GM21825 (cell line): Measurements from ENCODE around the gene SCUBE2.

Experiments
- ATAC-seq: cut with Tn5 transposase; IDR thresholded peaks from one replicate; pipeline ENCODE4 v1.9.1; 2021; ENCODE audit warnings: mild to moderate bottlenecking, moderate library complexity; ENCODE audit not compliant: unreplicated experiment

Gene SCUBE2

DNA sequence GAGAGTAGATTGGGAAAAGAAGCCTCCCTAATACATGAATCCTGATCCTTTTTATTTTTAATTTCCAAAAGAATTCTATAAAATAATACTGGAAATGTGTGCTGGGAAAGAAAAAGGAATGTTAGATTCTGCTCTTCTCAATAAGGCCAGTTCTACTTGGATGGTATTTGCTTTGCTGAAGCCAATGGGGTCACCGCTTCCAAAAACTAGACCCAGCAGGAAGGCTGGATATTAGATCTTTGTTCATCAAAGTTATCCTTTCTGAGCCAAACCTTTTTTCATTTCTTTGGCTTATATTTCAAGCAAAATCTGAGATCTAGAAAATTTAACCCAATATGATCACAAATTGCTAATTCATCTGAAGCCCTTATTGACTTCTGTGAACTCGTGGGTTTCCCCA is 41.4 kb downstream of the SCUBE2 start:
- ATAC-seq = no peak

DNA sequence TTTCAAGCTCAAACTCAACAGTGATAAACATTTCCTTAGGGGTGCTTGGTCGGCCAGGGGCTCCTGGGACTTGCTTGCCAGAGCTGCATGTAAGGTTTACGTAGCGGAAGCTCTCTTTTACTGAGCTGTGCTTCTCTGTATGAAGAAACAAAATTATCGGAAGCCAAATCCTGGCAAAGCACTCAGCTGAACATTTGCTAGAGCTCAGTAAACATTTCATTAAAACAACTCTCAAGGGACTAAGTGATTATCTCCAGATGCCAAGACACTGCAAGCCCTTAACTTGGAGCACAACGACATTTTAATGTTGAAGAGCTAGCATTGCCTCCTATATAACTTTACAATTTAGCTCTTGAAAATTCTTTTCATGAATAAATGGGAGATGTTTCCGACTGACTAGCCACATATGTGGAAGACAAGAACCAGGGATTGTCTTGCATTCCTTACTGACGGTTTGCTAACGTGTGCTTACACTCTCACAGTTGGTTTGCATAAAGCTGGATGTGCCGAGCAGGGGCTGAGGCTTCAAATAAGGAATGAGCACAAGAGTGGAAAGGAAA is 43.4 kb downstream of the SCUBE2 start:
- no peak for ATAC-seq

DNA sequence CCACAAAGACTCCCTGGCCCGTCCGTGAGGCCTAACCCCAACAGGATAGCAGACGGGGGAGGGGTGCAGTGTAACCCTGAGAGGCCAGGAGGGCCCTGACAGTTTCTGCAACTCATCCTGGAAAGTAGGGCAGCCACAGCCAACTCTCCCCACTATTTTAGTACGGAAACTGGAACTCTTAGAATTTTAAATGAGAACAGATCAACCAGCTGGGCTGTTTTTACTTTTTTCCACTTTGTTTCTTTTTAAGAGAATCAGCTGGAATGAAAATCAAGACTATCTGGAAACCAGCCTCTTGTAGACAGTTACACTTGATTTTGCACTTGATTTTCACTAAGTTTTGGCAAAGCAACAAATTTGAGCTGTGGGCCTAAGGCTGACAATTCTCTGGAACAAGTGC is 44.9 kb downstream of the SCUBE2 start:
- ATAC-seq = no peak

DNA sequence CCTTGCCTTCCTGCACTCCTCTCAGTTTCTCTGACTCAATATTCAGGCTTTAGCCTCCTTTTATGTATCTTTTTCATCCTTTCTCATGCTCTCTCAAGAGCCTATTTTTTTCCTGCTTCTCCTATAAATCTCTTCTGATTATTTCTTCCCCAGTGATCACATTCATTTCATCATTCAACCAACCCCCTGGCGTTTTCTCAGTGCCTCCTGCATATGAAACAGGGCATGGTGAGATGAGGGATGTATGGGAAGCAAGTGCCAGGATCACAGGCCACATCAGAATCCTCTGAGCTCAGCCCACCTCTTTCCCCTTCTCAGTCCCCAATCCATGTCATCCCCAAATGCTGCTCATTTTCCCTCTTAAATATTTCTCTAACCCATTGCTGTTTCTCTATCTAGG is 48.9 kb downstream of the SCUBE2 start:
- ATAC-seq = no peak

DNA sequence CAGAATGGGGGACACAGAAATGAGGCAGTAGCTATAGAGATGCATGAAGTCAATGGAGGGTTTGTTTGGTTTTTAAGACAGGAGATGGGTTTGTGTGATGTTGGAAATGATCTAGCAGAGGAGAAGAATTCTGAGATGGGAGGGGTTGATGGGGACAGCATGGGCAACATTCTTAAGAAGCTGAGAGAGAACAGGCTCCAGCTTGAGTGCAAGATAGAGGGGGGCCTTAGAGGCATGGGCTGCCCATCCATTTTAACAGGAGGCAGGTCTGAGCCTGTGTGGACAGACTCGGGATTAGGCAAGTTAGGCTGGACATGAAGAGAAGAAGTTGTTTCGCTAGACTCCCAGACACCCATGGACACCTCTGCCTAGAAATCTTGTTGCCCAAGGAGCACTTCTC is 49.7 kb downstream of the SCUBE2 start:
- ATAC-seq = no peak

DNA sequence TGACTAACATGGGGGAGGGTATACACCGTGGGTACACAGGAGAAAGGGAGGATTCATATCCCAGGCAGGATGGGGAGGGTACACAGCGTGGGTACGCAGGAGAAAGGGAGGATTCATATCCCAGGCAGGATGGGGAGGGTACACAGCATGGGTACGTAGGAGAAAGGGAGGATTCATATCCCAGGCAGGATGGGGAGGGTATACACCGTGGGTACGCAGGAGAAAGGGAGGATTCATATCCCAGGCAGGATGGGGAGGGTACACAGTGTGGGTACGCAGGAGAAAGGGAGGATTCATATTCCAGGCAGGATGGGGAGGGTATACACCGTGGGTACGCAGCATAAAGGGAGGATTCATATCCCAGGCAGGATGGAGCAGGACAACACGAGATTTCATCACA is 51.0 kb downstream of the SCUBE2 start:
- no peak for ATAC-seq

DNA sequence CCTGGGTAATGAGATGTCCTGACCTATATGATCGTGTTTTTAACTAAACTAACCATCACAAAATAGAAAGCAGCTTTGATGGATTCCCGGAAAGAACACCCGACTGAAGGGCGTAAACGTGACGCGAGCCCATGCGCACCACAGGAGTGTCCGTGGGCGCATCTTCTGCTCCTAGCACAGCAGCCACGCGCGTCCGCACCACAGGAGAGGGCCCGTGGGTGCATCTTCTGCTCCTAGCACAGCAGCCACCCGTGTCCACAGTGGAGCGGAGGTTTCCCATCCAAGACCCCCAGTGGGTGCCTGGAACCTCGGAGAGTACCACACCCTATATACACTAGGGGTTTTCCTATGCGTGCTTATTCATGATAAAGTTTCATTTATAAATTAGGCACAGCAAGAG is 51.5 kb downstream of the SCUBE2 start:
- no peak for ATAC-seq

DNA sequence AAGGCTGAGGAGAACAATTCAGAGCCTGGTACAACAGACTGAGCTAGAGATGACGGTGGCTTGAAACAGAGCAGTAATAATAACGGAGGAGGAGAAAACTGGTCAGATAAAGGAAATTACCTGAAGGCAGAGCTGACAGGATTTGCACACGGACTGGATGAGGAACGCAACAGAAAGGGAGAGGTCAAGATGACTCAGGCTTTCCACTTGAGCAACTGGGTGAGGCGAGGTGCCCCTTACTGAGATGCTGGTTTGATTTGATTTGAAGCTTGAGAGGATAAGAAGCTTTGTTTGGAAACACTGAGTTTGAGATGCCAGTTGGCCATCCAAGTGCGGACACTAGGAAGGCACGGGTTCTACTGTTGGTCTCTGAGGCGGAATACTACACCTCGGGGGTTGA is 52.2 kb downstream of the SCUBE2 start:
- no peak for ATAC-seq

DNA sequence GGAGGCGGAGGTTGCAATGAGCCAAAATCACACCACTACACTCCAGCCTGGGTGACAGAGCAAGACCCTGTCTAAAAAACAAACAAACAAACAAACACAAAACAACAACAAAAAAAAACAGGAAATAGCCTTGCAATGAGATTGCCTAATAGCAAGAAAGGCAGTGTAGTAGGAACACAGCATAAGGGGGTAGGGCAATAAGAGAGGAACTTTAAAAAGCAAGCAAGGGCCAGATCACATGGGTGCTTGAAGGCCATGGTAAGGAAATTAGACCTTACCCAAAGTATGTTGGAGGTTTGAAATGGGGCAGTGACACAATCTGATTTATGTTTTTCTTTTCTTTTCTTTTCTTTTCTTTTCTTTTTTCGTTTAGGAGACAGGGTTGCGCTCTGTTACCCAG is 52.9 kb downstream of the SCUBE2 start:
- no peak for ATAC-seq

DNA sequence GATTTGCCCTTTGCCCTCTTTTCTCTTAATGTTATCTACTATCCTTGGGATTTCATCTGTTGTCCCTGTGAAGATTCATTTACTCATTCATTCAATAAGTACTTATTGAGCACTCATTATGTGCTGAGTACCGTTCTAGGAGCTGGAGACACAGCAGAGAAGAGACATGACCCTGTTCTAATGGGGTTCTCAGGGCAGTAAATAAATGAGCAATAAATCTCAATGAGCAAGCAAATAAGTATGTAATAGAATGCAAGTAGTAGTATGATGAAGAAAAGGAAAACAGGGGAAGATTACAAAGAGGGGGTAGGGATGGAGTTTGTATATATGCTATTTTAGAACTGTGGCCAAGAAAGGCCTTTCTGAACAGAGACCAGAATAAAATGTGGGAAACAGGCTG is 53.4 kb downstream of the SCUBE2 start:
- ATAC-seq = no peak

DNA sequence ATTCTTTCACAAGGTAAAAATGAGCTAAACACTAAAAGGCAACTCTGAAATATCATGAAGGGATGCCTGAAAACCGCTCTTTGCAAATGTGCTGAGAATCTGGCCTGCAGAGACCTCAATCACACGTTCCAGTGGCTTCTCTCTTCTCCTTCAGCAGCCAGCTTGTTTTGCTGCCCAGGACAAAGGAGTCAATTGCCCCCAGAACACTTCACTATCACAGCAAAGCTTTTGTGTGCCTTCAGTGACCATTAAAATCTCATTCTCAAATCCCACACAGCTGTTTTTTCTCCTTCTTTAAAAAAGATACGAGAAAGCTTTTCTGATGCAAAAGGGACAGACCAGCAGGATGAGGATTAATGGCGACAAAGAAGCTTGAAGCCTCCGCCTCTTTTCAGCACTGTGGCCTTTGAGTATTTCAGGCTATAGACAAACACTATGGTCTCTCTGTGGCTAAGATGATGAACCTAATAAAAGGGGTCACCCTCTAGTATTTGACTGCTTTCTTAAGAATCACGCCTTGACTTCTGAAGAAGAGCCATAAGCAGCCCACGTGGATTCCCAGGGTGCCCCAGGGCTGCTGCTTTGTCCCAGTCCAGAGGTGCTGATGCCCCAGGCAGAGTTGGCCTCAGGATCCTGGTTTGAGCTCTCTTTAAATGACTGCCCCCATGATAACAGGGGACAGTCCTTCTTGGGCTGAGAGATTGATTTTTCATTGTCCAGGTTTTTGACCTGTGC is 54.2 kb downstream of the SCUBE2 start:
- no peak for ATAC-seq

DNA sequence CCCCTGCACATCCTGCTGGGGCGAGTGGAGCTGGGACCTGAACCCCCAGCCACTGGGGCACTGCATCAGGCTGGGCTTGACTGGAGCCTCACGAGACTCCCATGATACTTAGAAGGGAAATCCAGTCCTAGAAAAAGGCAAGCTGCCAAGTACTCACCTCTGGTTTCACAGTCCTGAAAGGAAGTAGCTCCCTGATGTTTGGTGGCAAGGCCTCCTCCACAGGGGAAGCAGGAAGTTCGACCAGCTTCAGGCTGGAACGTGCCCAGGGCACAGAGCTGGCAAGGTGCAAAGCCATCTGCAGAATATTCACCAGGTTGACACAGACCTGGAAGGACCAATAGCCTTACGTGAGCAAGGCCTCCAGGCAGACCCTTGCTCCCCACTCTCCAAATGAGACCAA is 60.8 kb downstream of the SCUBE2 start:
- ATAC-seq = no peak

DNA sequence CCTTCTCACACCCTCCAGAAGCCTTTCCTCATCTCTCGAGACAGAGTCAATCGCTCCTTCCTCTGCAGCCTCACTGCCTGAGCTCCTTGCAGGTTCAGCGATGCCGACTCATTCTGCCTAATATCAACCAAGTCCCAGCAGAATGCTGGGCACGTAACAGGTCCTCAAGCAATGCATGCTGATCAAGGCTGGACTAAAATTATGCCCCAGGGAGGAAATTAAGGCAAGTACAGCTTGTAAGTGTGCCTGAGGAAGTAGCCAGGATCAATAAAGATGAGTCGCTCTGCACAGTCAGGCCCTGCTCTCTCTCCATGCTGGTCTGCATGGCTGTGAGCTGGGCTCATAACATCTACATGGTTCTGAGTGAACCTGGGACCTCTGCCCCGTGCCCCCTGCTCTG is 62.0 kb downstream of the SCUBE2 start:
- no peak for ATAC-seq

DNA sequence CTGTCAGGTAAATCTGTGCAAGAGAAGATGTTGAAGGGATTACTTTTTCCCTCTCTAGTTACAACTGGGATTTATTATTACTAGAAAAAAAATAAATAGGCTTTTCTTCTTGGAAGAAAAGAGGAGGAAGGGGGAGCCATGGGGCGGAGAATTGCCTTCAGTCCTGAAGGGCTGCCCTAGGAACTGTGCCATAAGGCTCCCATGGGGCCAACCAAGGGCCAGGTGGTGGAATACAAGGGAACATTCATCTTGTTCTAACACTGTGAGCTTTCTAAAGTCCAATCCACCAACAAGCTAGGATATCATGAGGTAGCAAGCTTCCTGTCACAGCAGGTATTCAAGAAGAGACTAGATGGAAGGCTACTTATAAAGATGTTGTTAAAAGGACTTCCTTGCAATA is 62.8 kb downstream of the SCUBE2 start:
- no peak for ATAC-seq

DNA sequence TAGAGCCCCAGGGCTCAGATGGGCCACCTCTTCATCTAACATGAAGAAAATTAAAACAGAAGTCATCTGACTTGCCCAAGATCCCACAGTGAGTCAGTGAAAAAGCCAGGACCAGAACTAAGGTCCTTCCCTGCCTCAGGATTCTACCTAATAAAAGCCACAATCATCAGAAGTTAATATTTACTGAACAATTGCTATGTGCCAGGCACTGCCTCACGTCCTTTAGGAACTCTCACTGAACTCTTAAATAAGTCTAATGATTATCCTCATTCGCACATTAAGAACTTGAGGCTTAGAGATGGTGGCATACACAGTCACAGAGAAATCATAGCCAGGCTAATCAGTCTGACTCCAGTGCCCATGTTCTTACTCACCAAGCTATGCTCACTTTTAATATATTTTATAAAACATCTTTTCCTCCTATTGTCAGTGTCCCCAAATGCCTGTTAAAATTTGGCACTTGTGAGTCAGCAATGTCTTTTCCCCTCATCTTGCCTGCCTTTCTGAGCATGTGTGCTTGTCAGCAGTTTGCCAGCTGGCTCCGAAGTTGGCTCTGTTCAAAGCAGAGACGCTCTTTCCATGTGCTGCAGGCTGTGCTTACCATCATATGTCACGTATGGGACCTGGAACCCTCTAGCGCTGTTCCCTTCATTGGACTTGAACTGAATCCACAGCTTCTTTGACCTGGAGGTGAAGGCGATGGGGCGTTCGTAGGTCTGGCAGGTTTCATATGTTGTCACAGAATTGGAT is 66.1 kb downstream of the SCUBE2 start:
- ATAC-seq = no peak

DNA sequence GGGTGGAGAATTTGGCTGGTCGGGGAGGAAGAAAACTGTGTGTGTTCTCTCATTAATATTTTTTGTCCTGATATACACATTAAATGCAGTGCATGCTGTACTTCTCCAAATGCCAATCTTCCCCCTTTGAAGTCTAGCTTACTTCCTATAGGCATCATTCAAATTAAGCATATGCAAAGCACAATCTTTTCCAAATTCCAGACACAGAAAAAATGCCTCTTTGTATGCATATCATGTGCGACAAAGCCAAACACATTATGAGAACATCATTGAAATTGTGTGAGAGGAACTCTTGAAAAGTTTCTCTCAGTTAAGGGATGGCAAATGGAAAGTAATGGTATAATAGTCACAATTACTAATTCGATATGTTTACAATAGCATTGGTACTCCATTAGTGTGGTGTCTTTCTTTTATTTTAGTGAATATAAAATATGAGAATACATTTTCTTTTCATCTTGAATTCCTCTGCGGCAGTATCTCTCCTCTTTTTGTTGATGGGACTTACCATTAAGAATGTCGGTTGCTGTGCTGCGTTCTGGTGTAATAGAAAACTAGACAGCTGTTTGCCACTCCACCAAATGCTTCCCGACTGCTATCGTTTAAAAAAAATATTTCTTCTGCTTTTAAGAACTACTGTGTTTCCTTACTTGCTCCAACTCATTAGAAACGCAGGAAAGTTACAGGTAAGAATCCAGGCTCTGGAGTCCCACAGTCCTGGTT is 68.3 kb downstream of the SCUBE2 start:
- ATAC-seq = no peak

DNA sequence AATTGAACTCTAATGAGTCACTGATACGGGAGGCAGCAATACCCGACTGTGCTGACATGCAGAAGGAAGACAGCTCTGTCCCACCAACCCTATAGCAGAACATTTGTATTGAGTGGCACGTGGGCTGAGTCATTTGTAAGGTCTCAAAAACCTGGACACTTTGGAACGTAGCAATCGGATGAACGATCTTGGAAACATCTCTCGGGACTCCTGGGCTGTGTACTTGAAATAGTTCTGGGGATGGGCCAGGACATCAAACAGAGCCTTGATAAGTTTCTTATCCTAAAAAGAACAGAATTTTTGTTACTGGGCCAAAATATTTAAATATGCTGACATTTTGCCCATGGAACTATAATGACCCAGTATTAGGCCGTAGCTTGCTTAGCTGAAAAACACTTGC is 70.5 kb downstream of the SCUBE2 start:
- no peak for ATAC-seq

DNA sequence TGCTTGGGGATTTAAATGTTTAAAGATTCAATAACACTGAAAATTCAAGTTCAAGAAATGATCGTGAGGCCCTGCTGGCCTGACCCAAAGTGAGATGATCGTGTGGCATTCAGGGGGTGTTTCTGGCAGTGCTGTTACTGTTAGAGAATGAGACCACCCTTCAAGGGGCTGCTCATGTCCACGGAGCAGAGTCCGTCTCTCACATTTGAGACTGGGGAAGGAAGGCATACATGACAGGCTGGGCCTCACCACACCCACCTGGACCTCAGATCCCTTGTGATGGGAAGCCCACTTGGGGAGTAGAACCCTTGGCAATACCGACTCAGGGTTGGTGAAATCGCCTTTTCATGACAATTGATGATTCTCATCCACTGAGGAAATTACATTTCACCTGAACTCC is 71.5 kb downstream of the SCUBE2 start:
- ATAC-seq = no peak

DNA sequence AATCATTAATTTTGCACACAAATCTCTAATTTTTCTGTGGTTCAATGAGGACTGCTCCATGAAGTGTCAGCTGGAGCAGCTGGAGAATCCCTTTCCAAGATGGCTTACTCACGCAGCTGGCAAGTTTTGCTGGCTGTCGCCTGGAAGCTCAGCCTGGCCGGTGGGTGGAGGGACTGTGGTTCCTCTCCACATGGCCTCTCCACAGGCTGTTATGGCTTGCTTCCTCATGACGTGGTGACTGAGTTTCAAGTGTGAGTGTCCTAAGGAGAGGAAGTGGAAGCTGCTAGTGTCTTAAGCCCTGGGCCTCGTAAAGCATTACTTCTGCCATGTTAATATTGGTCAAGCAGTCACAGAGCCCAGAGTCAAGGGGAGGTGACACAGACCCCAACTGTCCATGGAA is 73.6 kb downstream of the SCUBE2 start:
- no peak for ATAC-seq

DNA sequence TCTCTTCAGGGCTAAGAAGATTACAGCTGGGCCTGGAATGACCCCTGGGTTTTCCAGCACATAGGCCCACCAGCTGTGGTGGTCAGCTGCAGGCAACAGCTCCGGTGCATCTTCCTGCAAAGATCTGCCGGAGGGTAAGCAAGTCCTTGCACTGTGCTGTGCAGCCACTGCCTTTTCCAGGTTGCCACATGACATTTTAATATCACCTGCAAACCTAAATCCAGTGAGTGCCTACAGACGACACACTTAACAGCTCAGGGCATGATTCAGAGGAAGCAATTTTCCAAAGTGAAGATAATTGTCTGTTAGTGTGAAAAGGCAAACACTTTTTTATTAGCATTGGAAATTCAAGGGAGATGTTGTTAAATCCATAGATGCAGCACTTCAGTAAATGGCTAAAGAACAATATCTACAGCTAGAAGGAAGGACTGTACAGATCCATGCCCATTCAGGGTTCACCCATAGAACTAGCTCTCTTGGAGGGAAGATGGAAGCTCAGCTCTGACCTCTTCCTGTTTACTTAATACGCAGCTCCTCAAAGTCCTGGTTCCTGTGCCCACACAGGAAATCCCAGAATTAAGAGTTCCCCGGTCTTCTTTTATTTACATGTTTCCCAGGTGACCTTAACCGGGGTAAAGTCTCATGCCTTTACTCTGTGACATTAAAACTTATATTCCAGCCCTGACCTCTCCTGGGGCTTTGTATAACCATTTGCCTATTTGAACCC is 74.3 kb downstream of the SCUBE2 start:
- ATAC-seq = no peak

DNA sequence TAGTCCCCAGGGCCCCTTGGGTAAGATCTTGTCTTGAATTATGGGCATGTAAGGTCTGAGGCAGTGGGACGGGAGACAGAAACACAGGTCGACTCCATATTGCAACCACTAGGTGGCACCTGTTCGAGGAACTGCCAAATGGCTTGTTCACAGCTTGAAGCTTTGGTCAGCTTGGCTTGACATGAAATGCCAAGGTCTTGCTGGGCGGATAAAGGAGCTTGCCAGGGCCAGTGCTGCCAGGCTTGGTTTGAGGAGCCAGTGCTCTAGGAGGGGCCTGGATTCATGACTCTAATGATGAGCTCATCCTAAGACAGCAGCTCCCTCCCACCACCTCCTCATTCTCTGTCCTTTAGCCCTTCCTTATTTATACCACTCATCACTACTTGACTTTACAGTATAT is 75.7 kb downstream of the SCUBE2 start:
- ATAC-seq = peak; percentile 76
